Fibroblast of pulmonary artery (primary cell): ENCODE data around the gene GPR15.

ENCODE experiments used
- DNase-seq: peaks from one replicate; pipeline ENCODE4 v3.0.0-alpha.2; 2010; ENCODE audit warnings: low read depth
- H3K4me3 ChIP-seq: replicated peaks from 2 replicates; pipeline ENCODE4 v1.5.1; 2011; ENCODE audit warnings: low read depth, mild to moderate bottlenecking, control low read depth, low read length, moderate library complexity
- CTCF ChIP-seq: IDR thresholded peaks from 2 replicates; pipeline ENCODE4 v1.5.1; 2011; ENCODE audit warnings: mild to moderate bottlenecking, control low read depth, low read length, inconsistent platforms; ENCODE audit errors: missing control alignments

Gene GPR15

DNA sequence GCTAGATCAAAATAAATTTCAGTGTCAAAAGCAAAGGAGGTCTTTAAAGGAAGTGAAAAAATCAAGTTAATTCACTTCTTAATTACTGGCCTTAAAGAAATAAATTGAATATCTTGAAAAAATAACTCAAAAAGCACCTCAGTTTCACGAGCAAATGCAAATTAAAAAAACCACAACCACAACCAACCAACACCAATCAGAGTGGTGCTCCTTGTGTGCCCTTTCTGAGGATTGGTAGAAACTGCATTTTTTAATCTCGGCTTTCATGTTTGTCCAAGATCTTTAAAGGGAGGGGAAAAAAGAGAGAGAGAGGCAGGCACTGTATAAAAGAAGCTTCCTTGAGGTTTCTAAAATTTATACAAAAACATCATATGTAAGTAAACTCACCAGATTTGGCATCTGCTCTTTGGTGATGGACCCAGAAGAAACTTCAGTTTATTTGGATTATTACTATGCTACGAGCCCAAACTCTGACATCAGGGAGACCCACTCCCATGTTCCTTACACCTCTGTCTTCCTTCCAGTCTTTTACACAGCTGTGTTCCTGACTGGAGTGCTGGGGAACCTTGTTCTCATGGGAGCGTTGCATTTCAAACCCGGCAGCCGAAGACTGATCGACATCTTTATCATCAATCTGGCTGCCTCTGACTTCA, at the start of gene GPR15:
Gene GPR15 (plus strand): TSS at position 357 of the 653 bp plus-strand sequence. CDS start 56 bp downstream, at position 413.
- no peak for DNase-seq
- no peak for TF ChIP-seq CTCF
- no peak within 1 kb of the TSS for H3K4me3 ChIP-seq

DNA sequence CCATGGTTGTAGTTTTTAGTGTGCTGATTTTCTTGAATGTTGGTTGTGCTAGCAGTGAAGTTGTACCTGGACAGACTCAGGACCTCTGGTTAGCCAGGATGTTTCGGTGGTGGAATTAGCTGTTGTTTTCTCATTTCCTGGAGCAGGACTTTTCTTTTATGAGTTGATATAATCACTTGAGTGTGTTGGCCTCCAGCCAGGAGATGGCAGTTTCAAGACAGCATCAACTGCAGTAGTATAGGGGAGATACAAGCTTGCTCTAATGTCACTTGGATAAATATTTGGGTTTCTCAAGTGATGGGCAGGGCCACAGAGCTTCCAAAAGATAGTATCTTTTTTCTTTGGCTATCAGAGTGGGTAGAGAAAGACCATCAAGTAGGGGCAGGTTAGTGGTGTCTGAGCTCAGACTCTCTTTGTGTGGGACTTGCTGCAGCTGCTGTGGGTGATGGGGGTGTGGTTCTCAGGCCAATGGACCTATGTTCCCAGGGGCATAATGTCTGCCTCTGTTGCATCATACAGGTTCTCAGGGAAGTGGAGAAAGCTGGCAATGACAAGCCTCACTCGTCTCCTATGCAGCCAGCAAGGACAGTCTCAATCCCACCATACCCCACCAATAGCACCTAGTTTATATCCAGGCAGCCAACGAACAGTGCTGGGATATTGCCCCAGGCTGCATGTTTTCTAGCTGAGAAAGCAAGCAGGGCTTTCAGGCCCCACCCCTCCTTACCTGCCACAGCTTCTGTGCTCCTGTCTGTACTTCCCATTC, 48.9 kb upstream of the GPR15 start:
- H3K4me3 ChIP-seq, result no peak overlapping the region
- DNase-seq, result no peak
- no peak for TF ChIP-seq CTCF

DNA sequence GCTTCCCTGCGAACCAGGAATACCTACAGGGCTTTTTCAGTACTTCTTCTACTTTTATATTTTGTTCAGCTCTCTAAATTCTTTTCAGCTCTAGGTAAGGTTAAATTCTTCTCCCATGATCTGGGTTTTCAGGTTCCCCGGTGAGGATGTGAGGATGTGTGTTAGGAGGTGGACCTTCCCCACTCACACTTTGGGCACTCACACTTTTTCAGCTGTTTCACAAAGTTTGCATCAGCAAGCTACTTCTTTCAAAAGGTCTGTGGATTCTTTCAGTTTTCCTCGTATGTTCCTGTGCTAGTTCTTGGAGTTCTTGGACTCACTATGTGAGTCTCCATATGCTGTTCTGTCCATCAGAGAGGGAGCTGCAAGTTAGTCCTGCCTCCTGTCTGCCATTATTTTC, 48.2 kb upstream of the GPR15 start:
- no peak overlapping the region for H3K4me3 ChIP-seq
- TF ChIP-seq CTCF, result no peak
- DNase-seq, result no peak

DNA sequence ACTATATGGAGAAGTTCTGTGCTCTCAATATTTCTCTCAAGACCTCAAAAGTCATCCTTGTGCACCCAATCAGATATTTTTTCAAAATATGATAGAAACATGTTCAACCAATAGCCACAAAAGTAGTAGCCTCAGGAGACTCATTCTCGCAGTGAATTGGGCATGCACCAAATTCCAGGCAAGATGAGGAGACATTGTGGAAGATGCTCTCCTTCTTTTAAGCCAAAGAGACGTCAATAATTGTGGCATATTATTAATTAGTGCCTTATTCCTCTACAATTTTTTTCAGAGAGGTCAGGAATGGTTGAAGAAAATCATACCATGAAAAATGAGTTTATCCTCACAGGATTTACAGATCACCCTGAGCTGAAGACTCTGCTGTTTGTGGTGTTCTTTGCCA, 34.4 kb upstream of the GPR15 start, which contains the start of gene OR5K2:
Gene OR5K2 (plus strand): TSS at position 301 of the 400 bp plus-strand sequence. CDS start 0 bp downstream, at position 301.
- no peak for DNase-seq
- no peak for TF ChIP-seq CTCF
- no peak within 1 kb of the TSS for H3K4me3 ChIP-seq

- TF ChIP-seq CTCF, result no peak
- H3K4me3 ChIP-seq, result no peak overlapping the region
- DNase-seq, result no peak
Observed at GRCh38 chr3:98500019-98500418, 31.8 kb upstream of the GPR15 start.

- DNase-seq, result no peak
- no peak overlapping the region for H3K4me3 ChIP-seq
Observed at GRCh38 chr3:98501270-98501669, 30.5 kb upstream of the GPR15 start.

More at GRCh38 chr3:98501270-98501669, 30.5 kb upstream of the GPR15 start:
- no peak for TF ChIP-seq CTCF
